IMR-90 (cell line): Measurements from ENCODE around the gene PJA2. TPM values are rescaled to one million over a fixed set of nuclear protein-coding genes. Genes with fewer than 3 reads are reported as not detected.

ENCODE experiments used
- ATAC-seq: fragments of 200-7000 bp; cut with Tn5 transposase; 2 replicates; pipeline ENCODE4 v1.9.1; 2020; ENCODE audit warnings: low read depth, mild to moderate bottlenecking, moderate library complexity
- BruUV-seq: library from RNA; stranded (reverse); fragments of 400-500 nt; replicated peaks from 2 replicates; lab custom pipeline; 2021; lab: Mats Ljungman, UMichigan
- CTCF ChIA-PET: fragments of 300-600 bp; formaldehyde crosslinking; extraction: SDS; loops from one replicate; lab custom pipeline; 2021; ENCODE audit warnings: antibody characterized with exemption; lab: Yijun Ruan, JAX
- POLR2A ChIA-PET: fragments of 300-600 bp; sonication (Branson Sonifier 250); formaldehyde crosslinking; loops from one replicate; lab custom pipeline; 2022; ENCODE audit warnings: antibody characterized with exemption; ENCODE audit not compliant: unreplicated experiment; lab: Charles Lee
- DNase-seq: peaks from one replicate; pipeline ENCODE4 v3.0.0; 2013
- H2AFZ ChIP-seq: replicated peaks from 2 replicates; pipeline ENCODE3; 2013; ENCODE audit warnings: low read length, mild to moderate bottlenecking; ENCODE audit not compliant: poor library complexity
- H2AK5ac ChIP-seq: 2 replicates; pipeline ENCODE4 v1.6.1; 2013; ENCODE audit warnings: low read depth, low read length, inconsistent platforms
- H2AK9ac ChIP-seq: replicated peaks from 2 replicates; pipeline ENCODE3; 2013; ENCODE audit warnings: mild to moderate bottlenecking, low read depth, low read length, moderate library complexity; ENCODE audit not compliant: poor library complexity
- H2BK120ac ChIP-seq: 2 replicates; pipeline ENCODE4 v1.6.1; 2013; ENCODE audit warnings: low read depth, low read length, inconsistent platforms
- H2BK15ac ChIP-seq: 3 replicates; pipeline ENCODE4 v1.6.1; 2013; ENCODE audit warnings: low read depth, low read length, inconsistent platforms
- H2BK20ac ChIP-seq: 2 replicates; pipeline ENCODE4 v1.6.1; 2013; ENCODE audit warnings: low read depth, mild to moderate bottlenecking, inconsistent platforms, low read length, moderate library complexity
- H2BK5ac ChIP-seq: 2 replicates; pipeline ENCODE4 v1.6.1; 2013; ENCODE audit warnings: mild to moderate bottlenecking, low read depth, low read length, inconsistent platforms; ENCODE audit not compliant: poor library complexity, severe bottlenecking
- H3K14ac ChIP-seq: replicated peaks from 2 replicates; pipeline ENCODE4 v1.6.1; 2013; ENCODE audit warnings: low read depth, low read length, inconsistent platforms
- H3K18ac ChIP-seq: 2 replicates; pipeline ENCODE4 v1.6.1; 2013; ENCODE audit warnings: low read depth, low read length, control low read depth
- H3K23ac ChIP-seq: 2 replicates; pipeline ENCODE4 v1.6.1; 2013; ENCODE audit warnings: low read depth, low read length, inconsistent platforms
- H3K27ac ChIP-seq: 2 replicates; pipeline ENCODE4 v1.5.1; 2013; ENCODE audit warnings: mild to moderate bottlenecking, control low read depth, low read length; ENCODE audit not compliant: insufficient read depth
- H3K27me3 ChIP-seq: 2 replicates; pipeline ENCODE4 v1.6.1; 2013; ENCODE audit warnings: low read length; ENCODE audit not compliant: control insufficient read depth, insufficient read depth
- H3K36me3 ChIP-seq: 2 replicates; pipeline ENCODE4 v1.6.1; 2013; ENCODE audit warnings: low read length, mixed read lengths; ENCODE audit not compliant: control insufficient read depth, insufficient read depth
- H3K4ac ChIP-seq: 2 replicates; pipeline ENCODE4 v1.6.1; 2013; ENCODE audit warnings: low read depth, low read length, inconsistent platforms
- H3K4me1 ChIP-seq: 2 replicates; pipeline ENCODE4 v1.6.1; 2013; ENCODE audit warnings: low read length, mixed read lengths; ENCODE audit not compliant: control insufficient read depth, insufficient read depth
- H3K4me2 ChIP-seq: 2 replicates; pipeline ENCODE4 v1.6.1; 2013; ENCODE audit warnings: low read depth, mild to moderate bottlenecking, control low read depth, low read length, moderate library complexity
- H3K4me3 ChIP-seq: 2 replicates; pipeline ENCODE4 v1.5.1; 2013; ENCODE audit warnings: low read depth, mild to moderate bottlenecking, control low read depth, low read length, moderate library complexity; ENCODE audit not compliant: insufficient read depth
- H3K56ac ChIP-seq: 2 replicates; pipeline ENCODE4 v1.6.1; 2013; ENCODE audit warnings: low read length, inconsistent platforms; ENCODE audit not compliant: insufficient read depth; ENCODE audit errors: extremely low read depth
- H3K79me1 ChIP-seq, 2 experiments: 2 replicates each; pipeline ENCODE4 v1.6.1; 2013; ENCODE audit warnings: low read length in 2 of 2, inconsistent platforms in 1 of 2, low read depth in 1 of 2
- H3K9ac ChIP-seq: 2 replicates; pipeline ENCODE4 v1.6.1; 2013; ENCODE audit warnings: low read depth, low read length, control low read depth
- H3K9me1 ChIP-seq: 2 replicates; pipeline ENCODE4 v1.6.1; 2013; ENCODE audit warnings: low read length, inconsistent platforms; ENCODE audit not compliant: insufficient read depth
- H3K9me3 ChIP-seq: 2 replicates; pipeline ENCODE4 v1.6.1; 2013; ENCODE audit warnings: low read length; ENCODE audit not compliant: control insufficient read depth, insufficient read depth
- H4K20me1 ChIP-seq: 2 replicates; pipeline ENCODE4 v1.6.1; 2013; ENCODE audit warnings: low read length, inconsistent platforms; ENCODE audit not compliant: insufficient read depth
- H4K5ac ChIP-seq: 2 replicates; pipeline ENCODE4 v1.6.1; 2013; ENCODE audit warnings: mild to moderate bottlenecking, low read depth, low read length, control low read depth
- H4K8ac ChIP-seq, 2 experiments: 2 replicates each; pipeline ENCODE4 v1.6.1; 2013; ENCODE audit warnings: low read depth in 2 of 2, low read length in 2 of 2, control low read depth in 1 of 2, inconsistent platforms in 1 of 2
- H4K91ac ChIP-seq: 2 replicates; pipeline ENCODE4 v1.6.1; 2013; ENCODE audit warnings: low read depth, low read length, inconsistent platforms; ENCODE audit not compliant: insufficient read depth
- BHLHE40 ChIP-seq: fragments of 150-350 bp; IDR thresholded peaks from 2 replicates; pipeline ENCODE4 v1.6.1; 2016; ENCODE audit warnings: mild to moderate bottlenecking, low read depth, low read length
- CHD1 ChIP-seq: IDR thresholded peaks from 2 replicates; pipeline ENCODE4 v1.6.1; 2012; ENCODE audit warnings: low read depth, low read length, improper control_type of control experiment
- FOS ChIP-seq: fragments of 150-350 bp; IDR thresholded peaks from 2 replicates; pipeline ENCODE4 v1.6.1; 2016; ENCODE audit warnings: low read depth, low read length
- MAFK ChIP-seq: IDR thresholded peaks from 2 replicates; pipeline ENCODE4 v1.6.1; 2012; ENCODE audit warnings: low read depth, low read length, improper control_type of control experiment
- MAZ ChIP-seq: IDR thresholded peaks from 2 replicates; pipeline ENCODE4 v1.6.1; 2012; ENCODE audit warnings: low read depth, mild to moderate bottlenecking, low read length, improper control_type of control experiment, moderate library complexity, borderline replicate concordance
- NFE2L2 ChIP-seq: fragments of 150-350 bp; IDR thresholded peaks from 2 replicates; pipeline ENCODE4 v1.6.1; 2016; ENCODE audit warnings: low read depth, mild to moderate bottlenecking, low read length
- POLR2A ChIP-seq: IDR thresholded peaks from 2 replicates; pipeline ENCODE4 v1.6.1; 2012; ENCODE audit warnings: mild to moderate bottlenecking, low read depth, low read length
- RAD21 ChIP-seq: IDR thresholded peaks from 2 replicates; pipeline ENCODE4 v1.6.1; 2012; ENCODE audit warnings: low read length, improper control_type of control experiment
- RCOR1 ChIP-seq: IDR thresholded peaks from 2 replicates; pipeline ENCODE4 v1.6.1; 2012; ENCODE audit warnings: mild to moderate bottlenecking, low read length, improper control_type of control experiment; ENCODE audit not compliant: insufficient replicate concordance
- dilution Hi-C: fragments of 300-500 bp; cut with HindIII; formaldehyde crosslinking; loops from one replicate; pipeline ENCODE4 v1.14.3; 2018; ENCODE audit warnings: low sequenced_read_pairs; ENCODE audit not compliant: unreplicated experiment
- in situ Hi-C: fragments of 300-500 bp; cut with MboI; formaldehyde crosslinking; loops from 3 replicates; pipeline ENCODE4 v1.14.3; 2019; ENCODE audit warnings: low sequenced_read_pairs, inconsistent platforms, mixed read lengths
- intact Hi-C: fragments of 100-400 bp; cut with micrococcal nuclease; formaldehyde crosslinking; loops from 2 replicates; pipeline ENCODE4 v1.10.0; 2022
- polyA plus RNA-seq, 3 experiments: library from polyadenylated mRNA; depleted of rRNA; stranded (reverse); fragments of >200 nt; gene quantifications; 2 replicates each; pipeline ENCODE4 v1.2.3, GENCODE V29; 2012; ENCODE audit warnings: low replicate concordance in 1 of 3
- total RNA-seq: library from RNA; depleted of rRNA; stranded (reverse); fragments of >200 nt; gene quantifications from 2 replicates; pipeline ENCODE4 v1.2.3, GENCODE V29; 2012
- TF ChIP-seq, protein P1 (sequence below): conservative IDR thresholded peaks from 2 replicates; pipeline ENCODE4 v1.5.1; 2012; ENCODE audit warnings: mild to moderate bottlenecking, low read depth, low read length, improper control_type of control experiment

The PJA2 gene
- total and polyA plus RNA-seq, 2 of the 4 experiments (the other 2 are of a cell fraction): 42.3 to 70.6 TPM

DNA sequence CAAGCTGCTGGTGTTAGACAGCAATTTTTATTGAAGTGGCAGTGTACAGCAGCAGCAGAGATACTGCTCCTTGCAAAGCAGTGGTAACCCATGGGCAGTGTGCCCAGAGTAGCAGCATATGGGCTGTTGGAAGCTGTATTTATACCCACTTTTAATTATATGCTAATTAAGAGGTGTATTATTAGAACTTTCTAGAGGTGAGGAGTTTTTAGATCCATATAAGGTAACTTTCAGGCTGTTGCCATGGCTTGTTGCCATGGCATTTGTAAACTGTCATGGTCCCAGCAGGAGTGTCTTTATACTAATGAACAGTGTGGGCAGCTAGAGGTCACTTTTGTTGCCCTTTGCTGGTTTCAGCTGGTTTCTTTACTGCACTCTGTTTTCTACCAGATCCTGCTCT is 3.7 kb upstream of the PJA2 start:
- H3K9ac ChIP-seq: no peak overlapping the region
- dilution Hi-C loops (no loop called here), in situ Hi-C loops (no loop called here), intact Hi-C loops (no loop called here)
- no peak overlapping the region for H3K4me2 ChIP-seq
- TF ChIP-seq POLR2A: no peak
- TF ChIP-seq MAFK: no peak
- TF ChIP-seq RAD21: no peak
- TF ChIP-seq BHLHE40: no peak
- TF ChIP-seq MAZ: no peak
- TF ChIP-seq, protein P1, sequence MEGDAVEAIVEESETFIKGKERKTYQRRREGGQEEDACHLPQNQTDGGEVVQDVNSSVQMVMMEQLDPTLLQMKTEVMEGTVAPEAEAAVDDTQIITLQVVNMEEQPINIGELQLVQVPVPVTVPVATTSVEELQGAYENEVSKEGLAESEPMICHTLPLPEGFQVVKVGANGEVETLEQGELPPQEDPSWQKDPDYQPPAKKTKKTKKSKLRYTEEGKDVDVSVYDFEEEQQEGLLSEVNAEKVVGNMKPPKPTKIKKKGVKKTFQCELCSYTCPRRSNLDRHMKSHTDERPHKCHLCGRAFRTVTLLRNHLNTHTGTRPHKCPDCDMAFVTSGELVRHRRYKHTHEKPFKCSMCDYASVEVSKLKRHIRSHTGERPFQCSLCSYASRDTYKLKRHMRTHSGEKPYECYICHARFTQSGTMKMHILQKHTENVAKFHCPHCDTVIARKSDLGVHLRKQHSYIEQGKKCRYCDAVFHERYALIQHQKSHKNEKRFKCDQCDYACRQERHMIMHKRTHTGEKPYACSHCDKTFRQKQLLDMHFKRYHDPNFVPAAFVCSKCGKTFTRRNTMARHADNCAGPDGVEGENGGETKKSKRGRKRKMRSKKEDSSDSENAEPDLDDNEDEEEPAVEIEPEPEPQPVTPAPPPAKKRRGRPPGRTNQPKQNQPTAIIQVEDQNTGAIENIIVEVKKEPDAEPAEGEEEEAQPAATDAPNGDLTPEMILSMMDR: no peak
- no peak for TF ChIP-seq CHD1
- TF ChIP-seq NFE2L2: no peak
- TF ChIP-seq RCOR1: no peak
- no peak for TF ChIP-seq FOS
- no TSS peak for BruUV-seq
- peaks cover 9% of the 10 kb centered on the region for H4K20me1 ChIP-seq
- no peak for ATAC-seq
- H3K4me1 ChIP-seq: peaks cover 3% of the 10 kb centered on the region; the same call in 1 of the 2 replicates
- no peak overlapping the region for H4K91ac ChIP-seq
- no peak overlapping the region for H3K4ac ChIP-seq
- POLR2A ChIA-PET: no interaction called here
- no peak overlapping the region for H2BK5ac ChIP-seq
- no peak overlapping the region for H3K14ac ChIP-seq
- no peak overlapping the region for H3K4me3 ChIP-seq
- H2AK5ac ChIP-seq: no peak overlapping the region
- no peaks in the 10 kb centered on the region for H3K36me3 ChIP-seq
- no peak overlapping the region for H4K5ac ChIP-seq
- H2BK20ac ChIP-seq: no peak overlapping the region
- H3K23ac ChIP-seq: no peak overlapping the region
- no peaks in the 10 kb centered on the region; a peak in 1 of 4 replicates for H3K79me1 ChIP-seq
- H2BK15ac ChIP-seq: no peak overlapping the region
- CTCF ChIA-PET: no interaction called here
- H3K9me3 ChIP-seq: peaks cover 4% of the 10 kb centered on the region
- H3K9me1 ChIP-seq: no peaks in the 10 kb centered on the region
- H3K27ac ChIP-seq: no peak overlapping the region
- no peak overlapping the region for H2BK120ac ChIP-seq
- H2AFZ ChIP-seq: no peak overlapping the region
- peak; percentile 58 for DNase-seq
- H4K8ac ChIP-seq: no peak overlapping the region
- no peak overlapping the region for H3K56ac ChIP-seq
- H2AK9ac ChIP-seq: no peak overlapping the region
- no peak overlapping the region for H3K18ac ChIP-seq
- no peaks in the 10 kb centered on the region; the same call in 1 of the 2 replicates for H3K27me3 ChIP-seq
